Astrocyte (in vitro differentiated cells and primary cell): ENCODE data around the gene MARK4. TPM values are rescaled to one million over a fixed set of nuclear protein-coding genes. Genes with fewer than 3 reads are reported as not detected.
"Not testable (repeated sequence)": the region's sequence is repeated elsewhere in the genome, so short reads cannot be mapped to it uniquely, and the experiment has no call there.

ENCODE experiments used
- DNase-seq: peaks from one replicate; pipeline ENCODE4 v3.0.0-alpha.2; 2010; ENCODE audit warnings: low read depth
- FAIRE-seq: peaks from 2 replicates; lab custom pipeline; 2011; peaks lifted over from hg19 to GRCh38; lab: Jason Lieb, UNC
- H2AFZ ChIP-seq: 2 replicates; pipeline ENCODE4 v1.6.0; 2012; ENCODE audit warnings: low read depth, low read length, inconsistent platforms
- H3K27ac ChIP-seq: 2 replicates; pipeline ENCODE4 v1.5.1; 2011; ENCODE audit warnings: low read depth, low read length, inconsistent platforms
- H3K27me3 ChIP-seq: 2 replicates; pipeline ENCODE4 v1.6.0; 2011; ENCODE audit warnings: low read length, inconsistent platforms; ENCODE audit not compliant: insufficient read depth
- H3K36me3 ChIP-seq: 2 replicates; pipeline ENCODE4 v1.5.1; 2011; ENCODE audit warnings: low read length, inconsistent platforms; ENCODE audit not compliant: insufficient read depth
- H3K4me1 ChIP-seq: 2 replicates; pipeline ENCODE4 v1.5.1; 2011; ENCODE audit warnings: low read length, inconsistent platforms; ENCODE audit not compliant: insufficient read depth
- H3K4me2 ChIP-seq: 2 replicates; pipeline ENCODE4 v1.6.0; 2012; ENCODE audit warnings: low read length, inconsistent platforms
- H3K4me3 ChIP-seq: 2 replicates; pipeline ENCODE4 v1.5.1; 2011; ENCODE audit warnings: low read depth, mild to moderate bottlenecking, low read length, inconsistent platforms; ENCODE audit not compliant: insufficient read depth
- H3K79me2 ChIP-seq: 2 replicates; pipeline ENCODE4 v1.6.0; 2012; ENCODE audit warnings: mild to moderate bottlenecking, low read length, inconsistent platforms; ENCODE audit not compliant: insufficient read depth
- H3K9ac ChIP-seq: 2 replicates; pipeline ENCODE4 v1.6.0; 2012; ENCODE audit warnings: mild to moderate bottlenecking, low read length, inconsistent platforms
- H3K9me3 ChIP-seq: 2 replicates; pipeline ENCODE4 v1.5.1; 2012; ENCODE audit warnings: low read depth, mild to moderate bottlenecking, low read length, inconsistent platforms; ENCODE audit not compliant: insufficient read depth
- H4K20me1 ChIP-seq: 2 replicates; pipeline ENCODE4 v1.6.0; 2012; ENCODE audit warnings: low read length, inconsistent platforms; ENCODE audit not compliant: insufficient read depth
- H3K27ac Mint-ChIP-seq: one replicate; pipeline ENCODE4 v1.8.0; 2021; ENCODE audit warnings: mild to moderate bottlenecking, mixed read lengths; ENCODE audit not compliant: unreplicated experiment
- H3K27me3 Mint-ChIP-seq: one replicate; pipeline ENCODE4 v1.8.0; 2021; ENCODE audit warnings: low read depth, mixed read lengths; ENCODE audit not compliant: unreplicated experiment
- H3K36me3 Mint-ChIP-seq: one replicate; pipeline ENCODE4 v1.8.0; 2021; ENCODE audit warnings: low read depth, mixed read lengths; ENCODE audit not compliant: unreplicated experiment
- H3K4me1 Mint-ChIP-seq: one replicate; pipeline ENCODE4 v1.8.0; 2021; ENCODE audit warnings: low read depth, mixed read lengths; ENCODE audit not compliant: unreplicated experiment
- H3K4me3 Mint-ChIP-seq: one replicate; pipeline ENCODE4 v1.8.0; 2021; ENCODE audit warnings: mild to moderate bottlenecking, moderate library complexity, mixed read lengths; ENCODE audit not compliant: unreplicated experiment
- H3K9me3 Mint-ChIP-seq: one replicate; pipeline ENCODE4 v1.8.0; 2021; ENCODE audit warnings: mild to moderate bottlenecking, mixed read lengths; ENCODE audit not compliant: unreplicated experiment
- CTCF ChIP-seq: IDR thresholded peaks from 2 replicates; pipeline ENCODE4 v1.5.1; 2011; ENCODE audit warnings: low read depth, mild to moderate bottlenecking, inconsistent platforms, low read length, moderate library complexity; ENCODE audit not compliant: insufficient read depth
- EZH2 ChIP-seq: IDR thresholded peaks from 2 replicates; pipeline ENCODE4 v1.6.1; 2012; ENCODE audit warnings: mild to moderate bottlenecking, low read length, inconsistent platforms; ENCODE audit not compliant: insufficient read depth
- total RNA-seq: library from RNA; stranded (reverse); gene quantifications from 2 replicates; pipeline ENCODE4 v1.2.1, GENCODE V29; 2021

Gene MARK4
- total RNA-seq, 1 donor from 2014 or later, result 61.0 TPM

- Histone ChIP-seq H2AFZ (no peak overlapping the region), H4K20me1 (no peaks in the 10 kb centered on the region), H3K4me1 (no peaks in the 10 kb centered on the region), H3K27ac (no peak overlapping the region), H3K9ac (no peak overlapping the region), H3K79me2 (no peaks in the 10 kb centered on the region), H3K4me3 (no peak overlapping the region), H3K9me3 (no peaks in the 10 kb centered on the region), H3K4me2 (no peak overlapping the region), H3K36me3 (no peaks in the 10 kb centered on the region), H3K27me3 (peaks cover 11% of the 10 kb centered on the region)
- Mint-ChIP-seq H3K27ac (no peak overlapping the region), H3K9me3 (no peaks in the 10 kb centered on the region), H3K27me3 (peaks cover 34% of the 10 kb centered on the region), H3K4me3 (no peak overlapping the region), H3K36me3 (no peaks in the 10 kb centered on the region), H3K4me1 (no peaks in the 10 kb centered on the region)
- FAIRE-seq (no peak), DNase-seq (no peak)
- TF ChIP-seq EZH2 (no peak), CTCF (no peak)
Observed at GRCh38 chr19:45223879-45224278, 27.2 kb upstream of the MARK4 start.

- DNase-seq (no peak), FAIRE-seq (no peak)
- Mint-ChIP-seq H3K27me3 (peaks cover 31% of the 10 kb centered on the region), H3K4me3 (no peak overlapping the region), H3K9me3 (no peaks in the 10 kb centered on the region), H3K36me3 (no peaks in the 10 kb centered on the region), H3K4me1 (no peaks in the 10 kb centered on the region), H3K27ac (no peak overlapping the region)
- H3K27me3 ChIP-seq, result peaks cover 8% of the 10 kb centered on the region
- no peaks in the 10 kb centered on the region for H3K36me3 ChIP-seq
- H4K20me1 ChIP-seq, result no peaks in the 10 kb centered on the region
- no peaks in the 10 kb centered on the region for H3K79me2 ChIP-seq
- H2AFZ ChIP-seq, result no peak overlapping the region
- H3K4me2 ChIP-seq, result no peak overlapping the region
- no peak overlapping the region for H3K4me3 ChIP-seq
- H3K9me3 ChIP-seq, result no peaks in the 10 kb centered on the region
- H3K27ac ChIP-seq, result no peak overlapping the region
- no peak overlapping the region for H3K9ac ChIP-seq
- H3K4me1 ChIP-seq, result no peaks in the 10 kb centered on the region
- TF ChIP-seq EZH2, result no peak
- TF ChIP-seq CTCF, result no peak
Observed at GRCh38 chr19:45224645-45225044, 26.4 kb upstream of the MARK4 start.

- H3K4me1 Mint-ChIP-seq, result not testable (repeated sequence)
Observed at GRCh38 chr19:45229056-45229455, 22.0 kb upstream of the MARK4 start.

More at GRCh38 chr19:45229056-45229455, 22.0 kb upstream of the MARK4 start:
- H3K9ac ChIP-seq, H3K9me3 ChIP-seq, H3K27ac ChIP-seq, H3K27ac Mint-ChIP-seq, DNase-seq, FAIRE-seq, H3K36me3 ChIP-seq, H3K4me2 ChIP-seq, H3K36me3 Mint-ChIP-seq, H3K4me3 ChIP-seq, H3K4me1 ChIP-seq, H3K4me3 Mint-ChIP-seq, H3K9me3 Mint-ChIP-seq, H3K79me2 ChIP-seq, H4K20me1 ChIP-seq, H2AFZ ChIP-seq: not testable (repeated sequence)
- peaks cover 16% of the 10 kb centered on the region for H3K27me3 Mint-ChIP-seq
- H3K27me3 ChIP-seq, result peaks cover 16% of the 10 kb centered on the region
